ENCODE results near the gene HDC.

- TF ChIP-seq, protein P1, sequence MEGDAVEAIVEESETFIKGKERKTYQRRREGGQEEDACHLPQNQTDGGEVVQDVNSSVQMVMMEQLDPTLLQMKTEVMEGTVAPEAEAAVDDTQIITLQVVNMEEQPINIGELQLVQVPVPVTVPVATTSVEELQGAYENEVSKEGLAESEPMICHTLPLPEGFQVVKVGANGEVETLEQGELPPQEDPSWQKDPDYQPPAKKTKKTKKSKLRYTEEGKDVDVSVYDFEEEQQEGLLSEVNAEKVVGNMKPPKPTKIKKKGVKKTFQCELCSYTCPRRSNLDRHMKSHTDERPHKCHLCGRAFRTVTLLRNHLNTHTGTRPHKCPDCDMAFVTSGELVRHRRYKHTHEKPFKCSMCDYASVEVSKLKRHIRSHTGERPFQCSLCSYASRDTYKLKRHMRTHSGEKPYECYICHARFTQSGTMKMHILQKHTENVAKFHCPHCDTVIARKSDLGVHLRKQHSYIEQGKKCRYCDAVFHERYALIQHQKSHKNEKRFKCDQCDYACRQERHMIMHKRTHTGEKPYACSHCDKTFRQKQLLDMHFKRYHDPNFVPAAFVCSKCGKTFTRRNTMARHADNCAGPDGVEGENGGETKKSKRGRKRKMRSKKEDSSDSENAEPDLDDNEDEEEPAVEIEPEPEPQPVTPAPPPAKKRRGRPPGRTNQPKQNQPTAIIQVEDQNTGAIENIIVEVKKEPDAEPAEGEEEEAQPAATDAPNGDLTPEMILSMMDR (conservative IDR thresholded peaks at IDR 0.05; ENCODE audit: low read depth, low read length), result no peak
- TF ChIP-seq EZH2 (IDR thresholded peaks at IDR 0.05; ENCODE audit: borderline replicate concordance, low read depth, low read length, poor library complexity, severe bottlenecking), result no peak
These were observed 33.8 kb downstream of the HDC start for GRCh38 chr15:50231761-50232160.
